NCI-H226 (cell line): ENCODE data around the gene PHLDB1.
A peak's percentile ranks its signal among the peaks of the same experiment; 100 is the strongest.
"Not testable (repeated sequence)": the region's sequence is repeated elsewhere in the genome, so short reads cannot be mapped to it uniquely, and the experiment has no call there.

Experiments used
- DNase-seq: peaks from one replicate; pipeline ENCODE4 v3.0.0-alpha.2; 2015

PHLDB1 gene

DNA sequence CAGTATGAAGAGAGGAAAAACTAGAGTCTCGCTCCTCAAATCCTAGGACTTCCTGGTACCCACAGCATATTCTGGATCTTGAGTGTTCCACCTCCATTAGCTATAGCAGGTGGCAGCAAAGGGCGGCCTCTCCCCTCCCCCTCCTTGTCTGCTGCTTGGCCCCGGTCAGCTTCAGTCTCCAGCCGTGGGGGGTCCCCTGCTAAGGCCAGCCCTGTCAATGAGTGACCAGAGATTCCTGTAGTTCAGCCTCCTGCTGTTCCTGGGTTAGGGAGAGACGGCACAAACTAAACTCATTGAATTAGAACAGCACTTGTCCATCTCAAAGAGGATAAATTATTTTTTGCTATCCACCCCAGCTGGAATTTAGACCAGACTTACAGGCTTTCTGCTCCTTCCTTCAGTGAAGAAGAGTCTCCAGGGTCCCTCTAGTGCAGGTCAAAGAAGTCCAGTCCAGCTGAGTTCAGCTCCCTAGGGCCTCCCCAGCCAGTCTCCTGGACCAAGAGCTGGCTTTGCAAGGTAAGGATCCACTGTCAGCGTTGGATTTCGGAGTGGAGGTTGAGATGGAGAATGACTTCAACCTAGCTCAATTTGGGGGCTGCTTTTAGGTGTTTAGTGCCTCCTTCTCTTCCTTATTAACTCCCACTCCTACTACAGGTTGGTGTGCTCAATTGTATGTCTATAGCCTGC is 1.1 kb upstream of the PHLDB1 start:
- DNase-seq, result no peak

DNA sequence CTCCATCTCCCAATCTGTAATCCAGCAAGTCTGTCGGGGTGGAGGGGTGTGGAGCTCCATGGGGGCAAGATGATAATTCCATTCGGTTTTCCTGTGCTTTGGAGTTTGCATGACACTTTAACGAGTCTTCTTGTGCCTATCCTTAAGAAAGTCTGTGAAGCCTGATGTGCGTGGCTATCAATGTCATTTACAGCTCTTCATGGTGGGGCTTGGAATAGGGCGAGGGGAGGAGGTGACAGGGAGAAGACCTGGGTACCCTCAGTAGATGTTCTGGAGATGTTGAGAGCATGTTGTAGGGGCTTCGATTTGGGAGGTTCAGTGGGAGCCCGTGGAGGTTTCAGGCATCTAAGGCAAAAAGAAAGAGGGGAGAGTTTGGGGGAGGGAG is 579 bp upstream of the PHLDB1 start:
- no peak for DNase-seq

DNA sequence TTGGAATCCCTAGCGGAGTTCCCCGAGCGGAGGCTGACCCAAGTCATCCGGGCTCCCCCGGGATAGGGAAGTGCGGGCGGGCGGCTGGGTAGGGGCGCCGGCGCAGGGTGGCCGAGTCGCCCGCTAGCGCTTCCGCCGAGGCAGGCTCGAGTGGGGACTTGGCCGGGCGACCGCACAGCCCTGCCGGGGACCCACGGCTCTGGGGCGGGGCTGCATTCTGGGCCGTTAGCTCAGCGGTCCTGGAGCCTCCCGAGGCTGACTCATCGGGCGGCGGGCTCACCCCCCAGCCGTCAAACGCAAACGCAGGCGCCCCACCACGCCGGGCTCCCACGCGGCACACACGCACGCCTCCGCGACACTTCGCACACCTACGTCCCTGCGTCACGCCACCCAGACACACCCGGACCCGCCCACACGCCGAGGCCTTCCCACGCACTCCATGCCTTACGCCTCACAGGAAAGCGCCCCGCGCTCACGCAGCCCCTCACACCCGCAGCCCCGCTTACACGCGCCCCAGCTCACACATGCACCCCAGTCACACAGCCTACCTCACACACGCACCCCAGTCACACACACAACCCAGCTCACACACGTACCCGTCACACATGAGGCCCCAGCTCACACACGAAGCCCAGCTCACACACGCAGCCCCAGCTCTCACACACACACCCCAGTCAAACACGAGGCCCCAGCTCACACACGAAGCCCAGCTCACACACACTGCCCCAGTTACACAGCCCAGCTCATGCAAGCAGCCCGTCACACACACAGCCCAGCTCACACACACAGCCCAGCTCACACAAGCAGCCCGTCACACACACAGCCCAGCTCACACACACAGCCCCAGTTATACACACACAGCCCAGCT is 1.2 kb downstream of the PHLDB1 start:
- DNase-seq, result peak; percentile 81

DNA sequence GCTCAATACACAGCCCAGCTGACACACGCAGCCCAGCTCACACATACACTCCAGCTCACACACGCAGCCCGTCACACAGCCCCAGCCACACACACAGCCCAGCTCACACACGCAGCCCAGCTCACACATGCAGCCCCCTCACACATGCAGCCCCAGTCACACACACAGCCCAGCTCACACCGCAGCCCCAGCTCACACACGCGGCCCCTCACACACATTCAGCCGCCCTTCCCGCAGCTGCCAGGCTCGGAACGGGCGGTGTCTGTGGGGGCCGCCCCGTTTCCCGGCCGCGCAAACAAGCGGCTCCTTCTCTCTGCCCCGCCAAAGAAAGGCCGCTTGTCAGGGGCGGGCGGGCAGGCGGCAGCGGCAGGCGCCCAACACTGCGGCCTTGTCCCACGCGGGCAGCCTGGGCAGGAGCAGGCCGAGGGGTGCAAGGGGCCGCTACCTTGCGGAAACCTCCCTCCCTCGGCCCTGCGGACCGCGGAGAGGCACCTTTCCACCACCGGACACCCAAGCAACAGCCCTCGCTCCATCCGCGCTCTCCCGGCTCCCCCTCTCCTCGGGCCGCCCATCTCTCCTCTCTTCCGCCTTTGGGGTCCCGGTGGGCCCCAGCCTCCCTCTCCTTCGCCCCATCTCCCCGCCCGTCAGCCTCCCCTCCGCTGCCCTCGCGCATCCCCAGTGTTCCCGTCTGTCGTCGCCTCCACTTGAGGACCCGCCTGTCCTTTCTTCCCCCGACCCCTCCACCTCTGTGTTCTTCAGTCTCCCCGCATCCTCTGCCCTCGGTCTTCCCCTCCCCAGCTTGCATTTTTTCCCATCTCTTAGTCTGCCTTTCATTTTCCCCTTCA is 2.2 kb downstream of the PHLDB1 start:
- no peak for DNase-seq

DNA sequence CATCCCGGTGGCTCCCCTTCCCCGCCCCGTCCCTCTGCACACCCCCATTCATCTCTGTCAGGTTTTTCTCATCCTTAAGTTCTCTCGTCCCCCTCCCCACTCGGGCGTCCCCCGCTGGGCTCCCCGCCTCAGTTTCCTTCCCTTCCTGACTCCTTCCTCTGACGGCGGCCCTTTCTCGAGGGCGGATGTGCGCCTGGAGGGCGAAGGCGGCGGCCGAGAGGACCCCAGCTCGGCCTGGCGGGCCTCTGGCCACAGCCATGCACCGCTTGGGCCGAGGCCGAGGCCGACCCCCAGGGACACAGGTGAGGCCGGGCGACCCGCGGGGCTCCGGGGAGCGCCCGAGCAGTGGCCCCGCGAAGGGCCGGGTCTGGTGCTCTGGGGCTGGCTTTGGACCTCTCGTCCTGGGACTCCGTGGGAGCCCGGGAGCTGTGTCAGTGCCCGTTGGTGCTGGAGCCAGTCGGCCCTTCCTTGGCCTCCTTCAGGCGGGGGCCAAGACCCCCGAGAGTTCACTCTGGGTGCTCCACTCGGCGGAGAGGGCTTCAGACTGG is 2.9 kb downstream of the PHLDB1 start:
- no peak for DNase-seq

GRCh38 chr11:118610773-118611432 is 3.5 kb downstream of the PHLDB1 start:
- DNase-seq, result peak; percentile 48

GRCh38 chr11:118611433-118611795 is 4.0 kb downstream of the PHLDB1 start:
- not testable (repeated sequence) for DNase-seq

DNA sequence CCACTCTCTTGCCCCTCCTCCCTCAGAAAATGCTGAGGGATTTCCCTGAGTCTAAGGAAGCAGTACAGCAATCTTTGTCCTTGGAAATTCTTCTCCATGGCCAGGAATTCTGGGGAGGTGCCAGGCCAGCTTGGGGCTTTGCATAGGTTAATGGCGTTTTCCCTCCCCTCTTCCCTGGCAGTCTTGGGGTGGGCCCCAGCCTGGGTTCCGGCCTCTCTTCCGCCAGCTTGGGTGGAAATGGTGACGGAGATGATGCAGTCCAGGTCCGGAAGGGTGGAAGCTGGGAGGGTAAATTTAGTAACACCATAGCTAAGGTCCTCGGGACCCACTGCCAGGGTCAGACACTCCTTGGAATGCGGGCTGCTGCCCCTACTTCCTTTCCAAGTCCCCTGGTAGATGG is 5.0 kb downstream of the PHLDB1 start:
- no peak for DNase-seq

GRCh38 chr11:118614511-118614910 is 7.1 kb downstream of the PHLDB1 start:
- no peak for DNase-seq

GRCh38 chr11:118615282-118615975 is 8.0 kb downstream of the PHLDB1 start:
- peak; percentile 92 for DNase-seq

GRCh38 chr11:118615976-118616371 is 8.6 kb downstream of the PHLDB1 start:
- no peak for DNase-seq

DNA sequence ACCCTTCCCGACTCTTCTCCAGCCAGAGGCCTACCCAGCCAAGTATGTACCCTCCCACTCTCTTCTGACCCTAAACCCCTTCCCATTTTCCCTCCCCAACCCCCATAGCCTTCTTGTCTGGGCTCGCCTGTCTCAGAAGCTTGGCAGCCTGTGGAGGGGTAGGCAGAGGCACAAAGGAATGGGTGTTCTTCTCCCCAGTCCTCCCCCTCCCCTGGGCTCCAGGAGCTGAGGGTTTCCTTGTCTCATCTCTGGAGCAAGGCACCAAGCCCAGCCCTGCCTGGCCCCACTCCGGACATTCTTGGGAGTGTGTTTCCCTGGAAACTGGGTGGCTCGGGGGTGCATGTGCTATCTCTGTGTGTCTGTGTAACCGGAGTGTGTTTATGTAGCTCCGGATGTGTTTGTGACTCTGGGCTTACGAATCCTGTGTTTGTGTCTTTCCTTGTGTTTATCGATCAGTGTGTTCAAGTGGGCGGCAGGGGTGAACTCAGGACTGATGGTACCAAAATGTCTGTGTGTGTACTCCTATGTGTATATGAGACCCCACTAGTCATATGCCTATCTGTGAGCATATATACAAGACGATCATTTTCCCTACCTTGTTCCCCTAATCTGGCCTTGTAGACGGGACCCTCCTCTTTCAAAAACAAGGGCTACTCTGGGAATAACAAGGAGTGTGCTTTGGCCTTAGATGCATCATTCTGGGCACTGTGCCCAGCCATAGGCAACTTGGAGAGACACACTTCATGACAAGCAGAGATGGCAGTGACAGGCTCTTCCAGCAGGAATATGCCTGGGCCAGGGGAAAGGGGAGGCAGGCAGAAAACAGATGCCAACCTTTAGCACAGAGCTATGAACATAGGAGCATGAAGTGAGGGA is 10.9 kb downstream of the PHLDB1 start:
- DNase-seq, result peak; percentile 88

GRCh38 chr11:118618991-118619375 is 11.6 kb downstream of the PHLDB1 start:
- peak; percentile 86 for DNase-seq

DNA sequence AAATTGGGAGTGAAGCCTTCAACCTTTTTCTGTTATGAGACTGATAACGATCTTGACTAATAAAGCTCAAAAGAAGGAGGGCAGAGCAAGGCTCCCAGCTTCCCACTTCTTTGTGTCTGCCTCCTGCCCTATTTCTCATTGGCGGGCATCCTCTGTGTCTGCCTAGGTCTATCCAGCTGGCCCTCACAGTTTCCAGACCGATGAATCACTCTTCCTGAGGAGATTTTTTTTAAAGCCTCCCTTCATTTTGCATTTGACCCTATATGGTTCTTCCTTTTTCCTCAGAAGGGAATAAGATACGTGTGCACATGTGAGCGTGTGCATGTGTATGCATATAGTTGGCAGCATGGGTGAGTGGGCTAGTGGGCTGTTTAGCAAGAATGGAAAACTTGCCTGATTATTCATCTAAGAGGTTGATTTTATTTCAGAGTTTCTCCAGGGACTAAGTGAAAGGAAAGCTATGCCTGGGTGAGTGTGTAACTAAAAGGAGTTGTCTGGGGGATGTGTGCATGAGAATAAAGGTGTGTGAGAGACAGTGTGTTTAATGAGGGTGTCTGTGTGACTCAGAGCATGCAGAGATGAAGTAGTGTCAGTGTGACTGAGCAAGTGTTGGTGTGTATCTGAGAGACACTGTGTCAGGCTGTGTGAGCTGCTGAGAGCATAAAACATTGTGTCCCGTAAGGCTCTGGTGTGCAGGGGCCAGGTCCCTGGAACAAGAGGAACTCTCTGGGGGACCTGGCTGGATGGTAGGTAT is 12.2 kb downstream of the PHLDB1 start:
- DNase-seq, result peak; percentile 93

DNA sequence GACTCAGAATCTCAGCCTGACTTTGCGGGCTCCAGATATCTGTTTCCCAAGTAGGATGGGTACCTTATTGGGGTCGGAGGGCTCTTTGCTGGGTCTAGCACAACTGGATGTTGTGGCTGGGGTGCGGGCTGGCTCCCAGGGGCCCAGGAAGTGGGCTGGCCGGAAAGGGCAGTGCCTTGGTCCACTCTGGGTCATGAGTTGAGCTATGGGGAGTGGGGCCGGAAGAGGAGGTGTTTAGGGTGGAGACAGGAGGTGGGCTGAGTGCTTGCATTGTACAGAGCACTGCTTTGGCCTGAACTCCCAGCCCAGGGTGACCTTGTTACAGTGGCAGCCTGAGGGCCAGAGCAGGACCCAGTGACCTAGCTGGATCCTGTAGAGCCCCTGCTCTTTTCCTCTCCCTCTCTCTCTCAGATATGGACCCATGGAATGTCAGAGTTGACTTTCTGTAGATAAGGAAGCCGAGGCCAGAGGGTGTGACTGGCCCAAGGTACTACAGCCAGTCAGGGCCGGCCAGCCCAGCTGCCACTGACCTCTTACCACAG is 13.2 kb downstream of the PHLDB1 start:
- peak; percentile 81 for DNase-seq

GRCh38 chr11:118621071-118621783 is 13.8 kb downstream of the PHLDB1 start:
- DNase-seq, result peak; percentile 93

DNA sequence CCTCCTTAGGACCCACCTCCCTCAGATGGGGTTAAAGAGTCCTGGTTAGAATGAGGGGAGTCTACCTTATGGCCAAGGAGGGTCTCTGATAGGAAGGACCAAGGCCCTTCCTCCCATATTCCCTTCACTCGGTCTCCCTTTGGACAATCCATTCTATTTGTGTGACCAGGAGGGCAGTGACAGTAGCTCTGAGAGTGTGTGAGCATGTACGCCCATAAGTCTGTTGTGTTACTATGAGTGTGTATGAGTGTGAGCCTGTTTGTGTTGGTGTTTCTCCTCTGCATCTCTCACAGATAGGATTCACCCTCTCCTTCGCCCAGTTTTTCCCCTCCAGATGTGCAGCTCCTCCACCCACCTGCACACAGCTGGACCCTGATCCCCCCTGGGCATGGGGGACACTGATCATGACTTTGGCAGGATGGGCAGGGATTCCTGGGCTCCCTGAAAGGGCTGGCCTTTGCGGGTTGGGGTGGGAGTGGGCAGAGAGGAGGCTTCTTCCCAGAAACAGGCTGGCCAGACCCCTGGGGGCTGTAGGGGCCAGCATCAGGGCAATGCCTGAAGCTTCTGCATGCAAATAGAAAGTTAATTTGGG is 14.5 kb downstream of the PHLDB1 start:
- DNase-seq, result no peak

GRCh38 chr11:118622376-118623268 is 15.2 kb downstream of the PHLDB1 start:
- peak; percentile 98 for DNase-seq
